Uterus (tissue), 2 donors: Measurements from ENCODE around the gene DET1.

Source experiments
- CTCF ChIP-seq, 4 experiments: fragments of 200-600 bp in 2 of 4; fragments of 450-650 bp in 2 of 4; sonication (generic) in 2 of 4; IDR thresholded peaks; one replicate each; pipeline ENCODE4 v1.5.1; 2016 to 2019; ENCODE audit warnings: antibody characterized with exemption in 4 of 4, mild to moderate bottlenecking in 2 of 4, moderate library complexity in 1 of 4
- POLR2A ChIP-seq, 2 donors: fragments of 450-650 bp; IDR thresholded peaks; one replicate each; pipeline ENCODE4 v1.6.1; 2016; ENCODE audit warnings: antibody characterized with exemption in 2 of 2, mild to moderate bottlenecking in 1 of 2, moderate library complexity in 1 of 2

GRCh38 chr15:88480981-88481380, 65.5 kb downstream of the DET1 start:
- TF ChIP-seq POLR2A (IDR thresholded peaks at IDR 0.05): no peak
- TF ChIP-seq CTCF (IDR thresholded peaks at IDR 0.05): no peak
